ENCODE measurements around the gene DUSP6.

DNA sequence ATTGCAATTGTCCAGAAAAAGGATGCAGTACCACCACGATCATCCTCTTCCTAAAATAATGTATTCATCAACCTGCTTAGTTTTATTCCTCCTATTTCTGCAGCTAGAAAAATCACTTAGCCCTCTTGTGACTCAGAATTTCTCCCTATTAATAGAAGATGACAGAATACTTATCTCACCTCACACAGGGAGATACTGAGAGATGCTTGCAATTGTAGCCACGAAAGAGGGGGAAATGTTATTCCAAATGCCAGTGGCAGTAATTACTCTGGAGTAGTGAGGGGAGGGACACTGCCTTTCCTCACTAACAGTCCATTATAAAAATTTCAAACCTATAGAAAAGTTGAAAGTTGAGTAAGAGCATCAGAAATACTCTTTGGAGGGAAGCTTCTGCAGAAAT lies 11.8 kb upstream of the DUSP6 start:
- TF ChIP-seq TAF1 (IDR thresholded peaks at IDR 0.05; ENCODE audit: borderline replicate concordance, low read depth, low read length) (no peak), POLR2A (IDR thresholded peaks at IDR 0.05; ENCODE audit: low read depth, low read length) (no peak)
